ENCODE measurements around the gene ZNF490. TPM values are rescaled to one million over a fixed set of nuclear protein-coding genes. Genes with fewer than 3 reads are reported as not detected.

ZNF490 gene
- total RNA-seq (2022), result 5.4 and 6.3 TPM in 2 replicates
- percentile 52 among the genes with signal in this experiment for Bru-seq, nascent RNA
- BruChase-seq, experiment 1, labeled RNA remaining after a 6-hour chase, result percentile 53 among the genes with signal in this experiment
- BruChase-seq, experiment 2, labeled RNA remaining after a 2-hour chase, result percentile 53 among the genes with signal in this experiment
- long read RNA-seq, full-length matches to known transcripts, result 3 of 6 reads
- long read RNA-seq, partial matches to known transcripts, result 0 of 6 reads
- long read RNA-seq, other reads (novel, unspliced or antisense), result 3 of 6 reads

DNA sequence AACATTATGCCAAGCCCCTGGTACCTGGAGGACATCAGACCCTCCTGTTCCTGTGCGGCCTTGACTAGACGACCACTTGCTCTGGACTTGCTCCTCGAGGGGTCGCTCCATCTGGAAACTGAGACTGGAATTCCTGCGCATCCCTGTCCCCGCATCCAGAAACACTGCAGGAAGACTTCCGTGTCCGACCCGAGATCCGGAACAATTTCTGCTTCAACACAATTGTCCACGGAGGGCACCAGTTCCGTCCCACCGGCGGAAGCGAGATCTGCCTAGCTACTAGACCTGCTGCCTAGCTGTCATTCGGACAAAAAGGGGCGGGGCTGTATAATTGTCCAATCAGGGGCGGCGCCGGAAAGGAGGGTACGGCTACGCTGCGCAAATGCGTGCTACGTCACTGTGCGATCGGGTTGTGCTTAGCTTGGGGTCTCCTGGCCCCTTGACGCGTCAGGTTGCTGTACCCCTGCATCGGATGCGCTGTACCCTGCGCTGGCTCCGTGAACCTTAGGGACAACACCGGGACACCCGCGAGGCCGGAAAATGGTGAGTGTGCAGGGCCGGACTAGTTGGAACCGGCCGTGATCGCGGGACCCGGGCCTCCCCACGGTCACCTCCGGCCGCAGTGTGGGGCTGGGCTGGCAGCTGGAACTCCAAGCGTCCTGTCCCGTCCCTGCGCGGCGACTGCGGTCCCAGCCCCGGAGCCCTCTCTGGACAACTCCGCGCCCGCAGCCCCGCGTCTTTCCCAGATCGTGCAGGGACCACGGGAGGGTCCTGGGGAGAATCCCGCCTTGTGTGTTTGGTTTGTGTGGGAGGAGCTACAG, at the start of gene ZNF490, which contains the start of gene ZNF791:
Gene ZNF490, minus strand, starts transcription at position 274 of the 821 bp plus-strand sequence. Its CDS starts 133 bp downstream, at position 141.
Gene ZNF791, plus strand, starts transcription at position 381 of the 821 bp plus-strand sequence. Its CDS starts 160 bp downstream, at position 541.
- no peaks in the 10 kb centered on the region for H3K9me3 Mint-ChIP-seq (ENCODE audit: low read depth, unreplicated experiment)
- H3K4me3 Mint-ChIP-seq (ENCODE audit: low read depth, unreplicated experiment), result peak within 1 kb of the TSS; percentile 85
- CTCF ChIA-PET, result interaction anchor here (0.5 kb wide), 1 partner anchor 70 kb away, joined by 4 read pairs; no protein-coding TSS in a partner anchor
- intact Hi-C loops (cut with micrococcal nuclease; ENCODE audit: unreplicated experiment), result no loop called here
- H3K4me1 Mint-ChIP-seq (ENCODE audit: low read depth, unreplicated experiment), result no peaks in the 10 kb centered on the region
- H3K27ac Mint-ChIP-seq (ENCODE audit: unreplicated experiment), result peak within 1 kb of the TSS; percentile 94
- TSS peak; percentile 65 for BruUV-seq (replicated peaks)
- peak; percentile 93 for DNase-seq
- no peaks in the 10 kb centered on the region for H3K27me3 Mint-ChIP-seq (ENCODE audit: unreplicated experiment)
- peaks cover 38% of the 10 kb centered on the region for H3K36me3 Mint-ChIP-seq (ENCODE audit: insufficient read depth, unreplicated experiment)
- TF ChIP-seq, protein P1, sequence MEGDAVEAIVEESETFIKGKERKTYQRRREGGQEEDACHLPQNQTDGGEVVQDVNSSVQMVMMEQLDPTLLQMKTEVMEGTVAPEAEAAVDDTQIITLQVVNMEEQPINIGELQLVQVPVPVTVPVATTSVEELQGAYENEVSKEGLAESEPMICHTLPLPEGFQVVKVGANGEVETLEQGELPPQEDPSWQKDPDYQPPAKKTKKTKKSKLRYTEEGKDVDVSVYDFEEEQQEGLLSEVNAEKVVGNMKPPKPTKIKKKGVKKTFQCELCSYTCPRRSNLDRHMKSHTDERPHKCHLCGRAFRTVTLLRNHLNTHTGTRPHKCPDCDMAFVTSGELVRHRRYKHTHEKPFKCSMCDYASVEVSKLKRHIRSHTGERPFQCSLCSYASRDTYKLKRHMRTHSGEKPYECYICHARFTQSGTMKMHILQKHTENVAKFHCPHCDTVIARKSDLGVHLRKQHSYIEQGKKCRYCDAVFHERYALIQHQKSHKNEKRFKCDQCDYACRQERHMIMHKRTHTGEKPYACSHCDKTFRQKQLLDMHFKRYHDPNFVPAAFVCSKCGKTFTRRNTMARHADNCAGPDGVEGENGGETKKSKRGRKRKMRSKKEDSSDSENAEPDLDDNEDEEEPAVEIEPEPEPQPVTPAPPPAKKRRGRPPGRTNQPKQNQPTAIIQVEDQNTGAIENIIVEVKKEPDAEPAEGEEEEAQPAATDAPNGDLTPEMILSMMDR (IDR thresholded peaks at IDR 0.05; ENCODE audit: unreplicated experiment), result no peak

- intact Hi-C loops (cut with micrococcal nuclease; ENCODE audit: unreplicated experiment), result no loop called here
- CTCF ChIA-PET, result no interaction called here
- no peaks in the 10 kb centered on the region for H3K27me3 Mint-ChIP-seq (ENCODE audit: unreplicated experiment)
- DNase-seq, result no peak
- H3K9me3 Mint-ChIP-seq (ENCODE audit: low read depth, unreplicated experiment), result no peaks in the 10 kb centered on the region
- no peak overlapping the region for H3K4me3 Mint-ChIP-seq (ENCODE audit: low read depth, unreplicated experiment)
- no TSS peak for BruUV-seq (replicated peaks)
- H3K27ac Mint-ChIP-seq (ENCODE audit: unreplicated experiment), result no peak overlapping the region
- peaks cover 35% of the 10 kb centered on the region for H3K36me3 Mint-ChIP-seq (ENCODE audit: insufficient read depth, unreplicated experiment)
- no peaks in the 10 kb centered on the region for H3K4me1 Mint-ChIP-seq (ENCODE audit: low read depth, unreplicated experiment)
- TF ChIP-seq, protein P1 (IDR thresholded peaks at IDR 0.05; ENCODE audit: unreplicated experiment), result no peak
Measured at GRCh38 chr19:12657966-12658365, 47.4 kb upstream of the ZNF490 start.

- no peaks in the 10 kb centered on the region for H3K4me1 Mint-ChIP-seq (ENCODE audit: low read depth, unreplicated experiment)
Measured at GRCh38 chr19:12656899-12657571, 46.4 kb upstream of the ZNF490 start.

DNA sequence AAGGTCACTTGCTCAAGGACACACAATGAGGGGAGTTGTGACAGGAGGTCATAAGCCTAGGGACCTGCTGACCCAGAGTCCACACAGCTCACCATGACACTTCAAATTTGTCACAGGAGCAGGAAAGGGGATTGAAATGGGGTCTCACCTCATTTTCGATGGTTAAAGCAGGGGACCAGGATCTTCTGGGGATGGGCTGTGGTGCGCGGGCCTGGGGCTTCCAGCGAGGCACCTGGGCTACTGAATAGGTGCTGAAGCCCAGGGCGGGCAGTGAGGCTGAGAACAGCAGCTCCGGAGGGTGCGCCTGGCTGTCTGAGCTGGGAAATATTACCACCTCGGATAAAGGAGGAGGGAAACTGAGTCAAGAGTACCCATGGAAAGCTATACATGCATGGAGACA, 44.9 kb upstream of the ZNF490 start:
- no peak for DNase-seq
- CTCF ChIA-PET, result interaction anchor here (0.6 kb wide), 1 partner anchor 258 kb away, joined by 3 read pairs; no protein-coding TSS in a partner anchor
- H3K27me3 Mint-ChIP-seq (ENCODE audit: unreplicated experiment), result no peaks in the 10 kb centered on the region

More at GRCh38 chr19:12656899-12657571, 46.4 kb upstream of the ZNF490 start:
- Mint-ChIP-seq H3K27ac (ENCODE audit: unreplicated experiment) (no peak overlapping the region), H3K9me3 (ENCODE audit: low read depth, unreplicated experiment) (no peaks in the 10 kb centered on the region), H3K27me3 (ENCODE audit: unreplicated experiment) (no peaks in the 10 kb centered on the region), H3K4me3 (ENCODE audit: low read depth, unreplicated experiment) (no peak overlapping the region), H3K36me3 (ENCODE audit: insufficient read depth, unreplicated experiment) (peaks cover 38% of the 10 kb centered on the region)
- intact Hi-C loops (cut with micrococcal nuclease; ENCODE audit: unreplicated experiment), result no loop called here
- no TSS peak for BruUV-seq (replicated peaks)
- CTCF ChIA-PET, result no interaction called here
- DNase-seq, result no peak
- TF ChIP-seq, protein P1 (IDR thresholded peaks at IDR 0.05; ENCODE audit: unreplicated experiment), result no peak

More for the DNA sequence above, 44.9 kb upstream of the ZNF490 start:
- H3K9me3 Mint-ChIP-seq (ENCODE audit: low read depth, unreplicated experiment), result no peaks in the 10 kb centered on the region
- no peaks in the 10 kb centered on the region for H3K4me1 Mint-ChIP-seq (ENCODE audit: low read depth, unreplicated experiment)
- TF ChIP-seq, protein P1 (IDR thresholded peaks at IDR 0.05; ENCODE audit: unreplicated experiment), result no peak
- H3K36me3 Mint-ChIP-seq (ENCODE audit: insufficient read depth, unreplicated experiment), result peaks cover 38% of the 10 kb centered on the region
- no TSS peak for BruUV-seq (replicated peaks)
- H3K4me3 Mint-ChIP-seq (ENCODE audit: low read depth, unreplicated experiment), result no peak overlapping the region
- intact Hi-C loops (cut with micrococcal nuclease; ENCODE audit: unreplicated experiment), result no loop called here
- no peak overlapping the region for H3K27ac Mint-ChIP-seq (ENCODE audit: unreplicated experiment)
